Measurements from ENCODE around the gene SORCS2.

SORCS2 gene

GRCh38 chr4:7506572-7506971 is 314.2 kb downstream of the SORCS2 start:
- H3K36me3 ChIP-seq (ENCODE audit: insufficient read depth, low read length), result no peaks in the 10 kb centered on the region
- no peak for DNase-seq (ENCODE audit: low read depth, low spot score)
- no peak overlapping the region for H3K27ac ChIP-seq
- H3K9ac ChIP-seq (ENCODE audit: insufficient read length), result no peak overlapping the region
- H3K4me3 ChIP-seq, result no peak overlapping the region
- no peaks in the 10 kb centered on the region for H3K9me3 ChIP-seq (ENCODE audit: low read depth, low read length)
- TF ChIP-seq POLR2AphosphoS5 (IDR thresholded peaks at IDR 0.05; ENCODE audit: borderline replicate concordance, low read depth, low read length) (no peak), EZH2 (IDR thresholded peaks at IDR 0.05) (no peak), FOXP2 (optimal IDR thresholded peaks at IDR 0.05; ENCODE audit: control extremely low read depth, extremely low read length, insufficient read depth) (no peak)

GRCh38 chr4:7507381-7507780 is 315.0 kb downstream of the SORCS2 start:
- no peak overlapping the region for H3K27ac ChIP-seq
- no peaks in the 10 kb centered on the region for H3K9me3 ChIP-seq (ENCODE audit: low read depth, low read length)
- TF ChIP-seq EZH2 (IDR thresholded peaks at IDR 0.05), result no peak
- TF ChIP-seq FOXP2 (optimal IDR thresholded peaks at IDR 0.05; ENCODE audit: control extremely low read depth, extremely low read length, insufficient read depth), result no peak
- TF ChIP-seq POLR2AphosphoS5 (IDR thresholded peaks at IDR 0.05; ENCODE audit: borderline replicate concordance, low read depth, low read length), result no peak
- no peaks in the 10 kb centered on the region for H3K36me3 ChIP-seq (ENCODE audit: insufficient read depth, low read length)
- no peak for DNase-seq (ENCODE audit: low read depth, low spot score)
- no peak overlapping the region for H3K4me3 ChIP-seq
- H3K9ac ChIP-seq (ENCODE audit: insufficient read length), result no peak overlapping the region

- H3K36me3 ChIP-seq (ENCODE audit: insufficient read depth, low read length), result no peaks in the 10 kb centered on the region
- H3K27ac ChIP-seq, result no peak overlapping the region
- no peak overlapping the region for H3K4me3 ChIP-seq
- TF ChIP-seq FOXP2 (optimal IDR thresholded peaks at IDR 0.05; ENCODE audit: control extremely low read depth, extremely low read length, insufficient read depth) (no peak), EZH2 (IDR thresholded peaks at IDR 0.05) (no peak), POLR2AphosphoS5 (IDR thresholded peaks at IDR 0.05; ENCODE audit: borderline replicate concordance, low read depth, low read length) (no peak)
- DNase-seq (ENCODE audit: low read depth, low spot score), result no peak
- no peak overlapping the region for H3K9ac ChIP-seq (ENCODE audit: insufficient read length)
- H3K9me3 ChIP-seq (ENCODE audit: low read depth, low read length), result no peaks in the 10 kb centered on the region
These were observed 317.7 kb downstream of the SORCS2 start for GRCh38 chr4:7510066-7510465.

- Histone ChIP-seq H3K9me3 (ENCODE audit: low read depth, low read length) (no peaks in the 10 kb centered on the region), H3K4me3 (no peak overlapping the region), H3K9ac (ENCODE audit: insufficient read length) (no peak overlapping the region), H3K36me3 (ENCODE audit: insufficient read depth, low read length) (no peaks in the 10 kb centered on the region), H3K27ac (no peak overlapping the region)
- DNase-seq (ENCODE audit: low read depth, low spot score), result no peak
- TF ChIP-seq FOXP2 (optimal IDR thresholded peaks at IDR 0.05; ENCODE audit: control extremely low read depth, extremely low read length, insufficient read depth), result no peak
- TF ChIP-seq POLR2AphosphoS5 (IDR thresholded peaks at IDR 0.05; ENCODE audit: borderline replicate concordance, low read depth, low read length), result no peak
- TF ChIP-seq EZH2 (IDR thresholded peaks at IDR 0.05), result no peak
These were observed 318.2 kb downstream of the SORCS2 start for GRCh38 chr4:7510538-7510937.

- H3K9me3 ChIP-seq (ENCODE audit: low read depth, low read length), result no peaks in the 10 kb centered on the region
- no peak overlapping the region for H3K27ac ChIP-seq
- no peak overlapping the region for H3K4me3 ChIP-seq
- H3K36me3 ChIP-seq (ENCODE audit: insufficient read depth, low read length), result no peaks in the 10 kb centered on the region
- no peak for TF ChIP-seq FOXP2 (optimal IDR thresholded peaks at IDR 0.05; ENCODE audit: control extremely low read depth, extremely low read length, insufficient read depth)
- TF ChIP-seq EZH2 (IDR thresholded peaks at IDR 0.05), result no peak
- TF ChIP-seq POLR2AphosphoS5 (IDR thresholded peaks at IDR 0.05; ENCODE audit: borderline replicate concordance, low read depth, low read length), result no peak
- no peak overlapping the region for H3K9ac ChIP-seq (ENCODE audit: insufficient read length)
- DNase-seq (ENCODE audit: low read depth, low spot score), result no peak
These were observed 319.2 kb downstream of the SORCS2 start for GRCh38 chr4:7511525-7511924.

- H3K36me3 ChIP-seq (ENCODE audit: insufficient read depth, low read length), result no peaks in the 10 kb centered on the region
- no peak for DNase-seq (ENCODE audit: low read depth, low spot score)
- H3K9ac ChIP-seq (ENCODE audit: insufficient read length), result no peak overlapping the region
- H3K4me3 ChIP-seq, result no peak overlapping the region
- H3K27ac ChIP-seq, result no peak overlapping the region
- TF ChIP-seq FOXP2 (optimal IDR thresholded peaks at IDR 0.05; ENCODE audit: control extremely low read depth, extremely low read length, insufficient read depth), result no peak
- no peak for TF ChIP-seq POLR2AphosphoS5 (IDR thresholded peaks at IDR 0.05; ENCODE audit: borderline replicate concordance, low read depth, low read length)
- TF ChIP-seq EZH2 (IDR thresholded peaks at IDR 0.05), result no peak
- H3K9me3 ChIP-seq (ENCODE audit: low read depth, low read length), result no peaks in the 10 kb centered on the region
These were observed 320.1 kb downstream of the SORCS2 start for GRCh38 chr4:7512428-7512827.

- H3K4me3 ChIP-seq, result no peak overlapping the region
- TF ChIP-seq FOXP2 (optimal IDR thresholded peaks at IDR 0.05; ENCODE audit: control extremely low read depth, extremely low read length, insufficient read depth) (no peak), POLR2AphosphoS5 (IDR thresholded peaks at IDR 0.05; ENCODE audit: borderline replicate concordance, low read depth, low read length) (no peak), EZH2 (IDR thresholded peaks at IDR 0.05) (no peak)
- H3K36me3 ChIP-seq (ENCODE audit: insufficient read depth, low read length), result no peaks in the 10 kb centered on the region
- DNase-seq (ENCODE audit: low read depth, low spot score), result no peak
- no peak overlapping the region for H3K27ac ChIP-seq
- H3K9me3 ChIP-seq (ENCODE audit: low read depth, low read length), result no peaks in the 10 kb centered on the region
- H3K9ac ChIP-seq (ENCODE audit: insufficient read length), result no peak overlapping the region
These were observed 320.6 kb downstream of the SORCS2 start for GRCh38 chr4:7512946-7513345.

GRCh38 chr4:7513671-7514070 is 321.3 kb downstream of the SORCS2 start:
- no peaks in the 10 kb centered on the region for H3K9me3 ChIP-seq (ENCODE audit: low read depth, low read length)
- no peak for DNase-seq (ENCODE audit: low read depth, low spot score)
- H3K4me3 ChIP-seq, result no peak overlapping the region
- H3K9ac ChIP-seq (ENCODE audit: insufficient read length), result no peak overlapping the region
- no peak overlapping the region for H3K27ac ChIP-seq
- TF ChIP-seq FOXP2 (optimal IDR thresholded peaks at IDR 0.05; ENCODE audit: control extremely low read depth, extremely low read length, insufficient read depth) (no peak), EZH2 (IDR thresholded peaks at IDR 0.05) (no peak), POLR2AphosphoS5 (IDR thresholded peaks at IDR 0.05; ENCODE audit: borderline replicate concordance, low read depth, low read length) (no peak)
- no peaks in the 10 kb centered on the region for H3K36me3 ChIP-seq (ENCODE audit: insufficient read depth, low read length)

- Histone ChIP-seq H3K27ac (no peak overlapping the region), H3K4me3 (no peak overlapping the region), H3K9me3 (ENCODE audit: low read depth, low read length) (no peaks in the 10 kb centered on the region), H3K36me3 (ENCODE audit: insufficient read depth, low read length) (no peaks in the 10 kb centered on the region), H3K9ac (ENCODE audit: insufficient read length) (no peak overlapping the region)
- DNase-seq (ENCODE audit: low read depth, low spot score), result no peak
- TF ChIP-seq POLR2AphosphoS5 (IDR thresholded peaks at IDR 0.05; ENCODE audit: borderline replicate concordance, low read depth, low read length) (no peak), FOXP2 (optimal IDR thresholded peaks at IDR 0.05; ENCODE audit: control extremely low read depth, extremely low read length, insufficient read depth) (no peak), EZH2 (IDR thresholded peaks at IDR 0.05) (no peak)
These were observed 321.9 kb downstream of the SORCS2 start for GRCh38 chr4:7514281-7514680.

Measured in SK-N-MC (cell line).